HepG2 (cell line): ENCODE data around the gene RHBDD2. TPM values are rescaled to one million over a fixed set of nuclear protein-coding genes. Genes with fewer than 3 reads are reported as not detected.

ENCODE experiments used
- AHDC1 ChIP-seq: sonication (generic); formaldehyde crosslinking; IDR thresholded peaks from 2 replicates; pipeline ENCODE4 v1.5.1; 2020; ENCODE audit warnings: mild to moderate bottlenecking, missing genetic modification reagents, borderline replicate concordance
- ATF4 ChIP-seq, 2 experiments: fragments of 450-650 bp in 1 of 2; sonication (generic) in 1 of 2; formaldehyde crosslinking; IDR thresholded peaks; 2 replicates each; pipeline versions ENCODE4 v1.5.0 to v1.8.0; 2020 to 2022; ENCODE audit warnings: mild to moderate bottlenecking in 1 of 2, missing genetic modification reagents in 1 of 2
- BHLHE40 ChIP-seq: IDR thresholded peaks from 2 replicates; pipeline ENCODE4 v1.6.1; 2011; ENCODE audit warnings: low read length, improper control_type of control experiment
- PRDM10 ChIP-seq: sonication (generic); formaldehyde crosslinking; IDR thresholded peaks from 2 replicates; pipeline ENCODE4 v1.4.0; 2020; ENCODE audit warnings: low read depth, missing genetic modification reagents
- SIN3A ChIP-seq: IDR thresholded peaks from 2 replicates; pipeline ENCODE4 v1.6.1; 2011; ENCODE audit warnings: low read depth, mild to moderate bottlenecking, control low read depth, low read length, borderline replicate concordance
- STAT6 ChIP-seq: sonication (generic); formaldehyde crosslinking; IDR thresholded peaks from 2 replicates; pipeline ENCODE4 v1.4.0; 2020; ENCODE audit warnings: missing genetic modification reagents, mild to moderate bottlenecking, borderline replicate concordance
- TBX2 ChIP-seq: sonication (generic); formaldehyde crosslinking; IDR thresholded peaks from 2 replicates; pipeline ENCODE4 v1.5.0; 2020; ENCODE audit warnings: missing genetic modification reagents, mild to moderate bottlenecking, borderline replicate concordance
- UBTF ChIP-seq: sonication (generic); formaldehyde crosslinking; IDR thresholded peaks from 2 replicates; pipeline ENCODE4 v1.4.0; 2020; ENCODE audit warnings: mild to moderate bottlenecking, missing genetic modification reagents
- ZNF101 ChIP-seq: sonication (generic); formaldehyde crosslinking; IDR thresholded peaks from 2 replicates; pipeline ENCODE4 v1.4.0; 2020; ENCODE audit warnings: mild to moderate bottlenecking, low read depth, missing genetic modification reagents, borderline replicate concordance
- ZNF136 ChIP-seq: sonication (generic); formaldehyde crosslinking; IDR thresholded peaks from 2 replicates; pipeline ENCODE4 v1.8.1; 2022; ENCODE audit warnings: low read depth, mild to moderate bottlenecking, moderate library complexity, missing genetic modification reagents
- ZNF746 ChIP-seq: sonication (generic); formaldehyde crosslinking; IDR thresholded peaks from 2 replicates; pipeline ENCODE4 v1.8.0; 2022; ENCODE audit warnings: mild to moderate bottlenecking, missing genetic modification reagents
- polyA plus RNA-seq, 8 experiments: library from polyadenylated mRNA; depleted of rRNA in 3 of 8; stranded (reverse) in 7 of 8; unstranded in 1 of 8; fragments of >200 nt; fragmentation: Illumina TruSeq in 4 of 8; extraction: Trizol in 4 of 8; gene quantifications; 2 replicates each; pipeline versions ENCODE4 v1.2.1 to v1.2.3, GENCODE V29; 2011 to 2016; ENCODE audit warnings: low read depth in 4 of 8, missing spikeins in 1 of 8, mixed read lengths in 1 of 8; ENCODE audit not compliant: insufficient read depth in 1 of 8
- total RNA-seq, 5 experiments: library from RNA; depleted of rRNA; stranded (reverse); fragments of >200 nt; fragmentation: Illumina TruSeq; extraction: Trizol; gene quantifications; 2 replicates each; pipeline ENCODE4 v1.2.3, GENCODE V29; 2016; ENCODE audit warnings: low read depth in 1 of 5

RHBDD2 gene
- total and polyA plus RNA-seq, 2 of the 13 experiments (the other 11 are each of a cell fraction or from before 2014, with no cell fraction given) = 23.1 to 26.4 TPM

GRCh38 chr7:75920431-75921161 lies 41.8 kb downstream of the RHBDD2 start (continued):
- TF ChIP-seq ATF4 (CRISPR knock-in tag; IDR thresholded peaks at IDR 0.05) (peak in 1 of 2 experiments; percentile 81; a peak in 2 of 4 replicates), PRDM10 (CRISPR knock-in tag) (peak; percentile 92), ZNF746 (CRISPR knock-in tag) (peak; percentile 82), STAT6 (CRISPR knock-in tag) (peak; percentile 80; the same call in 1 of the 2 replicates), ZNF136 (CRISPR knock-in tag) (no peak), ZNF101 (CRISPR knock-in tag) (no peak), TBX2 (CRISPR knock-in tag) (peak; percentile 96), AHDC1 (CRISPR knock-in tag) (peak; percentile 85; the same call in 1 of the 2 replicates), UBTF (CRISPR knock-in tag) (peak; percentile 39; the same call in 1 of the 2 replicates), SIN3A (peak; percentile 78; the same call in 1 of the 2 replicates), BHLHE40 (peak; percentile 96)
